HG03575 (cell line): ENCODE measurements around the gene SORT1.
"Not testable (repeated sequence)": the region's sequence is repeated elsewhere in the genome, so short reads cannot be mapped to it uniquely, and the experiment has no call there.

Experiments
- ATAC-seq: cut with Tn5 transposase; IDR thresholded peaks from one replicate; pipeline ENCODE4 v1.9.1; 2021; ENCODE audit not compliant: unreplicated experiment, insufficient number of reproducible peaks, low FRiP score; ENCODE audit errors: extremely low read depth

The SORT1 gene

DNA sequence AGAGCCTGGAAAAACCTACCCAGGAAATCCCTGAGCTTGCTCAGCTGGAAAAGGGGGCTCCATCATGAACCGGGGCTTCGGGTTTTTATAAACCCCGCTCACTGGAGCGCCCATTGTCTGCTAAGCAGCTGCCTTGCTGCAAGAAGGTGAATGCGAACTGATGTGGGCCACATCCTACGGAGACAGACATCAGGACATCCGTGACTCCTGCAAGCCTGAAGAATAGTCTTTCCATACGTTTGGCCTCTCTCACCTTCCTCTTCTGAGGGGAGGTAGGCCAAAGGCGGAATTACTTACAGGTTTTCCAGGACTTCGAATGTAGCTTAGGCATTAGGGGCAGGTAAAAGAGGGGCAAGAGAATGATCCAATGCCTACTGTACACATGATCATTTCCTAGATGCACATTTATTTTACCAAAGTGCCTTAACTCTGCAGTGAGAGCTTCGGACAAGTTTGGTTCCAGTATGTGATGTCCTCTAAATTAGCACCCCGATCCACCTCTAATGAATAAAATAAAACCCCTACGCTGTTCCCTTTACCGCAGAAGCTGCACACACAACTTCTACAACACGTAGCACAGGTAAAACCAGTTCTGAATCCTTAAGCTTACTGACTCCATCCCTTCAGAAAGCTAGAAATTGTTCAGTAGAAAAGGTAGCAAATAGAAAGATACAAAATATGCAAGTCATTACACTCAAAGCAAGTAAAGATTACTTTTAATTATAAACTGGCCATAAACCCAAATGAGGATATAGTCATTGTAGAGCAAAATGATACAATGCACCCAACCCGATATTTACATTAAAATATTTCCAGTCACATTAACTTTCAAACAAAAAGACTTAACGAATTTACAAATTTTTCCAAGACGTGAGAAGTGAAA lies 866 bp upstream of the SORT1 start:
- no peak for ATAC-seq

DNA sequence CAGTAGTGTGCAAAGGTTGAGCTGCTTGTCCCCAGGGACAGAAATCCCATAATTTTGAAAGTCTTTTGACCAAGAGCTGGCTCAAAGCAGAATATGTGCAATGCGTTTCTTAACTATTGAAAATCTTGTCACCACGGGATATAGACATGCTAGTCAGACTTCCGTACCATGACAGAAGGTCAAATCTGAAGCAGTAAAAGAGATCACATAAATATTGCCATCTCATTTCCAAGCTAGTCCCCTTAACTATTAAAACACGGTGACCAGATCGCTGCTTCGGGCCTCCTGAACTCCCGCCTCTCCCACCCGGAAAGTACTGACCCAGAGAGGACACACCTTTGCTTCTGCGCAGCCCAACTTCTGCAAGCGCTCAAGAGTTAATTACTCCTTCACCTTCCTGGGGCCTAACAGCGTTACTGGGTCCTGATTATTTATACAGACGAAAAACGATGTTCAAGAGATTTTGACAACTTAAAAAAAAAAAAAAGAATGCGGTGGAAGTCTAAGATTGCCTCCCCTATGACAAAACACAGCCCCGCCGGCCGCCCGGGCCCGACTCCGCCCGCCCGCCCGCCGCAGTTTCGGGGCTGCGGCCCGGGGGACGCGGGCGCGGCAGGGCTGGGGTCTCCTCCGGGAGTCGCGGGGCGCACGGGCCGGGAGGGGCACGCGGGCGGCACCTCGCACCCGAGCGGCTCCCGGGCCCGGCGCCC lies 692 bp downstream of the SORT1 start:
- ATAC-seq: no peak

DNA sequence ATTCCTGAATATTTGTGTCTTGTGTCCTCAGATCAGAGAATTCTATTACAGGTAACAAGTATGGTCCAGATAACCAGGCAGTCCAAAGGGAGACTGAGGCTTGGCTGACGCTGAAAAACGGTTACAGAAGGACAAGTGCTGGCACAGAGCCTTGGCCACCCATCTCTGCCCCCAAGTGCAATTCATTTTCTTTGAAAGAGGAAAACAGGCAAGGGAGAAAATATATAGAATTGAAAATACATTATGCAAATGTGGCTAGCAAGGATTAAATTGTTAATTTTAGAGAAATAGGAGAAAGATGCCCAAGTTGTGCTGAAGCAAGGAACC lies 1.2 kb downstream of the SORT1 start:
- ATAC-seq: no peak

DNA sequence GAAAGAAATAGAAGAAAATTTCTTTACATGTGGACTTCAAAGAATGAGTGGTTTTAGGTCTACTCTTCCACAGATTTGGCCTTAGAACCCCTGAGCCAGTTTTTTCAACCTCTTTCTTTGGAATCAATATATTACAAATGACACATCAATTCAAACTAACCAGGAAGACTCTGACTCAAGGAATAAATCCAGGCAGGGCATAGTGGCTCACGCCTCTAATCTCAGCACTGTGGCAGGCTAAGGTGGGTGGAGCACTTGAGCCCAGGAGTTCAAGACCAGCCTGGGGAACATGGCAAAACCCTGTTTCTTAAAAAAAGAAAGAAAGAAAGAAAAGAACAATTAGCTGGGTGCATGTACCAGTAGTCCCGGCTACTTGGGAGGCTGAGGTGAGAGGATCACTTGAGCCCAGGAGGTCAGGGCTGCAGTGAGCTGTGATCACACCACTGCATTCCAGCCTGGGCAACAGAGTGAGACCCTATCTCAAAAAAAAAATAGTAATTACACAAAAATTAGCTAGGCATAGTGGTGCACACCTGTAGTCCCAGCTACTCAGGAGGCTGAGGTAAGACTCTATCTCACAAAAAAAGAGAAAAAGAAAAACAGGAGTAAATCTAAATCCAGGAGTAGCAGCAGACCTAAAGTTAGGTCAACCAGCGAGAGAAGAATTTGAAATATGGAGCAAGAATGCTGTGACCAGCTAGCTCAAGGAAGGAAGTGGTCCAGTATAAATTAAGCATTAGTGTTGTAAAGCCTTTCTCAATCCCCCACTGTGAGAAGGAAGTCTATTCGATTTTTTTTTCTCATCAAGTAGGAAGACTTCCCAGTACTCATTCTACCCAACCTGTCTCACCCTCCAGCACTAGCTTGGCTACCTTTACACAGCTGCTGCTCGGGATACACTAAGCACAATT lies 1.9 kb downstream of the SORT1 start:
- no peak for ATAC-seq

DNA sequence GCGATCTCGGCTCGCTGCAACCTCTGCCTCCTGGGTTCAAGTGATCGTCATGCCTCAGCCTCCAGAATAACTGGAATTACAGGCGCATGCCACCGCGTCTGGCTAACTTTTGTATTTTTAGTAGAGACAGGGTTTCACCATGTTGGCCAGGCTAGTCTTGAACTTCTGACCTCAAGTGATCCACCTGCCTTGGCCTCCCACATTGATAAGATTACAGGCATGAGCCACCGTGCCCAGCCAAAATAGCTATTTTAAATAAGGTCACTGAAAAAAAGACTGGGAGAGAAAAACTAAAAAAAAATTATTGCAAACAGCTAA lies 2.5 kb downstream of the SORT1 start:
- not testable (repeated sequence) for ATAC-seq

DNA sequence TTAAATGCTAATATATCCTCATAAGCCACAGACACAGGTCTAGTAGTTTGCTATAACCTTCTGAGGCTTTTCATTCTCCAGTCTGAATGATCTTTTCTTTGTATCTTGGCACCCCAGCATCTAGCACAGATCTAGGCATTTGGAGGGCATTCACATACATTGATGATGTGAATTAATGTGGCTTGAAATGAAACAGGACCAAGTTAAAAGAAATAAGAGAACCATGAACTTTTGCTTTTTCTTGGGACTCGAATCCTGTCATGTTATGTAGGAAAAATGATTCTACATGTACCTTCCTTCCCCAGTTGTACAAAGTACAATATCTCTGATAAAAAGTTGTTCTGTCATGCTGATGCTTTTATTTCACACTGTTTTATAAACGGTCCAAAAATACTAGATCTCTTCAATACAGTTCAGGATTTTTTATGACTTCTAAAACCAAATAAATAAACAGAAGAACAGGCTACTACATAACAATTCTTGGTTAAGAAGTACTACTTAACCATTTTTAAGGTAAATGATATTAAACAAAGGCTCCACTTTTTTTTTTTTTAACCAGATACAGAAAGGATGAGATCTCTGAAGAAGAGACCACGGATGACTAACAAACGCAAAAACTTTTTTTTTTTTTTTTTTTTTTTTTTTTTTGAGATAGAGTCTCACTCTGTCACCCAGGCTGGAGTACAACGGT lies 3.0 kb downstream of the SORT1 start:
- no peak for ATAC-seq

DNA sequence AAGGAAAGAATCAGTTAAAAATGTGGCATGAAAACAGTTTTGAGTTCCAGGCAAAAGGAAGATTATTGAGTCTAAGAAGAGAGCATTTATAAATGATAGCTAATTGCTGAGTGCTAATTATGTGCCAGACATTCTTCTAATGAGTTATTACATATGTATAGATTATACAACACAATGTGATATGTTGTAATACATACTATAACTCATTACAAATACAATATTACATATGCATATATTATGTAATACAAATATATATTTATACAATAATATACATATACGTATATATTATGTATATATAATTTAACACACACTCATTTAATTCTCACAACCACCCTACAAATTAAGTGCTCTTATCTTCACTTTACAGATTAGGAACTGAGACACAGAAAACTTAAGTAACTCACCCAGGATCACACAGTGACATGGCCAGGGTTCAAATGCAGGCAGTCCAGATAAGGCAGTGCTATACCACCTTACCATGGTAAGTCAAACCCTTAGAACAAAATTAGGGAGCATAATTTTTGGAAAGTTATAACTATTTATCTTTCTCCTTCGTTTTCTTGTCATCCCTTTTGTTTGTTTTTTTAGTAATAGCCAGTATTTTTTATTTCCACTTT lies 4.0 kb downstream of the SORT1 start:
- ATAC-seq: no peak

DNA sequence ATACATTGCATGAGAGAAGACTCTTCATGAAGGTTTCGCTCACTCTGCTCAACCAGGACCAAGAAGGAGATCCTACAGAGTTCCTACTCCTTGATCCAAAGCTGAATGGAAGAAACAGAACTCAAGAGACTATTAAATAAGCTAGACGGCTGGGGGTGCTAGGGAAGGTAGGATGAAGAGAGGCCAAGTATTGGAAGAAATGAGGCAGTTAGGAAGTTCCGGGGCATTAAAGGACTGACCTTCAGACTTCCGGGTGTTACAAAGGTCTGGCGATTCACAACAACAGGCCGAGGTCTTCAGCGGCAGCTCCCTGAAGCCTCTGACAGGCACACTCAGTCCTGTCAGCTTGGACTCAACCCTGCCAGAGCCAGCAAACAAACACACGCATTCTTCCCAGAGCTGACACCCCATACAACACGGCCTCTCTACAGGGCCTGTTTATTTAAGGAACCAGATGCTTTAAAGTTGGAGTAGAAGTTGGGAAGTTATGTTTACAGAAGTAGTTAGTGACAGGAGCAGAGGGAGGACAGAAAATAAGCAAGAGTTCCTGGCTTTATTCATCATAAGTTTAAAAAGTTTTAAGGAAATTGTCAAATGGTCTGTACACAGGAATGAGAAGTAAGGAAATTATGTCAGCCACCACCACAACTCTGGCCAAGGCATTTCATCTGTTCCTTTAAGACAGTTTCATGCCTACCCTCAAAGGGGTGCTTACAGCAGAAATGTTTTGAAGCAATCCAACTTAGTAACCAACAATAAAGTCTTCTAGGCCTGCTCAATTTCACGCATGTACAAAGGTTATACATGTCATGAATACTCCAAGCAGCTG lies 4.7 kb downstream of the SORT1 start:
- ATAC-seq: no peak

DNA sequence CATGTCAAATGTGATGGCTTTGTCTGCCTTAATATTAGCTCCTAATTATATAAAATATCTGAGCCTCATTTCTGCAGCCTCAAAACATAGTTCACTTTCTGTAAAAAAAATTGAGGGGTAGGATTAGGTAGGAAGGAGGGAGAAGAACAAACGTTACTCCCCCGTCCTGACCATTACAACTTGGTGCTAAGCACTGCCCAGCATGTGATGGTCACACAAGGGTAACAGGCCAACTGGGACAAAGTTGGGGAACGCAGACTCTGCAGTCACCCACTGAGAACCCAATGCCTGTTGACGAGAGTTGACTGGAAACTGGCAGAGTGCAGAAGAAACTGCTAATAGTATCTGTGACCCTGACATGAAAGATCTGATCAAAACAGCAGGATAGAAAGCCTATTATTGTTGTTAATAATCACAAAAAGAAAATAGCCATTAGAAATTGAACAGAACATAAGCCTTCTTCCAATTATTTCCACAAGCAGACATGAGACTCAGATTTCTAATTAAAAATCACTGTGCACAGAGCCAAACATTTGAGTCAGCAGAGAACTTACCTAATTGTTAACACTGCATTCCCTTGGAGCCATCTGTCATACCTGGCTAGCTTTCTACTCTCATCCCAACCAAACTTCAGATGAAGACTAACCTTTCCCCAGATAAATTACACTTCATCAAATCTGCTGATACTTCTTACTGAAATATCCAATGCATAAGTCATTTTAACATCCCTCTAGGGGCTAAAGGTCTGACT lies 5.5 kb downstream of the SORT1 start:
- ATAC-seq: no peak

DNA sequence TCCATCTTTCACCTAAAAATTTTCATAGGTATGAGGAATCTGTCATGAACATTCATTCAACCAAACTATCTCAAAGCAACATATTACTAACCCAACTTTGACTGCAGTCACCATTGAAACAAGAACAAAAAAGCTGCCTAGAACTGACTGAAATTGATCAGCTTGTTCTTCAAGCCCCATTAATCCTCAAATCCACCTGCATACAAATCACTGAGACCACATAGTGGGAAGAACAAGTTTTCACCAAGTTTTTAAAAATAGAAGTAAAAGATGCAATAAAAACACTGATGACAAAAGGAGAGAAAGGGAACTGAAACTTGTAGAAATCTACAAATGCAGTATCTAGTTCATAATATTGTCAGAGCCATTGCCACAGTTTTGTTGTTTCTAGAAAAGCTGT lies 6.1 kb downstream of the SORT1 start:
- ATAC-seq: no peak

DNA sequence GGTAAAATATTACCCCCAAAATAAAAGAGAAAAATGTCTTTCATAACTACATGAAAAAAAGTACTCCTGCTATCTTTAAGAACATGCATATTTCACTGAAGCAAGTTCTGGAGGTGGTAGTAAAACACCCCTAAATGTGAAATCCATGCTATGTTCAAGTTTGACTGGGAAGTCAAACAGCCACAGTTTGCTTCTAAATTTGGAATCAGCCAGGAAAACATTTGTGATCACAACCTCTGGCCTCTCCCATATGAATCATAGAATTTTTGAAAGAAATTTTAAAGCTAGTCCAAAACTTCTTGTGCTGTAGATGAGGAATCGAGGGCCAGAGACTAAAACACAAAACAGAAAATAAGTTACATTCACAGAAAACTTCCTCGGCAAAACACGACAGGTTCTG lies 6.6 kb downstream of the SORT1 start:
- ATAC-seq: no peak

DNA sequence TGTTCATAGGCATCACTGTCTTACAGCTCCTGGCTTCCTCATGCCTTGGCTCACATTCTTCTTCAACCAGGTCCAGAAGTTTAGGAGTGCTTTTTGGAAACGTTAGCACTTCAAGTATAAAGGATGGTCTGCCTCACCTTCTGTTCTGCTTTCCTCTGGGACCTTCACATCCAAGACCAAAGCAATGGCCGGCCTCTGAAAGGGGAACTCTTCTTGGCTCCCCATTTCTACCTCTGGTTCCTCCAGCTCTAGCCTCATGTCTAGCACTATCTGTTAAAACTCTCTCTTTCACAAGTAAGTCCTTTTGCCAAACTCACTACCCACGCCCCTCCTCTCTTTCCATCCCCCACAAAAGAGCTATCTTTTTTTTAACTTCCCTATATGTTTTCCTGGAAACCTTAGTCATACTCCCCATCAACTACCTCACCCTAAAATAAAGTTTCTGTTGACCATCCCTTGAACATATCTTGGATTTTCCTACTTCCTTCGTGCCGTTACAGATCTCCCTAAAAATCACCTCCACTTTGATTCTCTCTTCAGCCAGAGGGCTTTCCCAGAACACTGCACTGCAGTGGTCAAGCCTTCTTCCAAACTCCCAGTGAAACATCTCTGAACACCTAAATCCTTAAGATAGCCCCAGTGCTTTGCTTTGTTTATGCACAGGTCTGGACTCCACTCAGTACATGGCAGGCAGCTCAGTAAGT lies 7.9 kb downstream of the SORT1 start:
- ATAC-seq: no peak

DNA sequence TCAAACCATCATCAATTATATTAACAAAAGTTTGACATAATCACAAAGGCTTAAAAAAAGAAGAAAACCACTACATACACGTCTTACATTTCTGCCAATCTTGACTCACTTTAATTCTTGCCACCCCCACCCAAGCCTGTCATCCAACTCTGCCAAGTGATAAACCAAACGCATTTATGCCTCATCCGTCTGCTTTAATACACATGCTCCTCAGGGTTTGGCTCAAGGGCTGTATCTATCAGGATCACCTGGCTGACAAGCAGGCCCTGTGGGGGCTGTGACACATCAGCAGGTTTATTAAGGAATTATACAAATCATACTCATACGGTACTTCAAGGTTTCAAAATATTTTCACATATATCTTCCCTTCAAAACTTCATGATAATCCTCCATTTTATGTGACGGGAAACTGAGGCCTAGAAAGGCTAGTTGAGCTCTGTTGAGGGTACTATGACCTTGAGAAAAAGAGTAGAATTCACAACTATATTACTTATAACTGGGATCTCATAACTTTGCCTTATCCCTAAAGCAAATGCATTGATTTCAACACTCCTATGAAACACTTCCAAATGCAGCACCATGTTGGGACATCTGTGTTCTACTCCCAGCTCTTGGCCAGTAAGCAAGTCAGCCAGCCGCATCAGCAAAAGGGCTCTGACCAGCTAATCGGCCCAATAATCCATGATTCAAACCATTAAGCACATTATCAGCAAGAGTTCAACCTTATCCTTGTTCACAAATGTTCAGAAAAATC lies 8.7 kb downstream of the SORT1 start:
- no peak for ATAC-seq

DNA sequence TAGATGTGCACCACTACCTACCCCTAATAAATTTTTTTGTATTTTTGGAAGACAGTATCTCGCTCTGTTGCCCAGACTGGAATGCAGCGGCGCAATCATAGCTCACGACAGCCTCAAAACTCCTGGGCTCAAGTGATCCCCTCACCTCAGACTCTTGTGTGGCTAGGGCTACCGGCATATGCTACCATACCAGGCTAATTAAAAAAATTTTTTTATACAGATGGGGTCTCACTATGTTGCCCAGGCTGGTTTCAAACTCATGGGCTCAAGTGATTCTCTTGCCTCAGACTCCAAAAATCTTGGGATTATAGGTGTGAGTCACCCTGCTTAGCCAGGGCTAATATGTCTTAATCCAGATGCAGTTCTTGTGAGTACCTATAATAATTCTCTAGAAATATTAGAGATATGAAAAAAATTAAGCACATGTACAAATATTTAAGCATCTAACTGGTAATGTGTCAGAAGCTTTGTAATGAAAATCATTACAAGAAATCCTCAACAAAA lies 9.5 kb downstream of the SORT1 start:
- no peak for ATAC-seq

DNA sequence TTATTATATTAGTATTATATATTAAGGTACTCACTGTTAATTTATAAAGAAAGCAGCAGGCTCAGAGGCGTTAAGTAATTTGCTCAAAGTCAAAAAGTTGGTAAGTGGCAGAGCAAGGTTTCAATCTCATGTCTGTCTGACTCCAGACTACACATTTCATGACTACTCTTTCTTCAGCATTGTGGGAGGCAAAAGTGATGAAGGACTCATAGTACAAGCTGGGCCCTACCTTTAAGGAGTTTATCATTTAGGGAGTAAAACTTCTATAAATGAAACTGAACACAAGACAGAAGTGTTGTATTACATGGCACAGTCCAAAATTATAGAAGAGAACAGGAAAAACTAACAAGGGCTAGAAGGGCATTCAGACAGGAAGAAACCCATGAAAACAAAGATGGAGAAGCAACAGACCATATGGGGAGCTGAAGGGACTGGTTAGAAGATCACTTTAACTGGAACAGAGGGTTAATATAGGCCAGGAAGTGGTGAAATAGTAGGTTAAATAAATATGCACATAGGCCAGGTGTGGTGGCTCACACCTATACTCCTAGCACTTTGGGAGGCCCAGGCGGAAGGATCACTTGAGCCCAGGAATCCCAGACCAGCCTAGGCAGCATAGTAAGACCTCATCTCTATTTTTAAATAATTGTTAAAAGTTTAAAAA lies 11.5 kb downstream of the SORT1 start:
- no peak for ATAC-seq
